ENCODE results near the gene LBX1. TPM values are rescaled to one million over a fixed set of nuclear protein-coding genes. Genes with fewer than 3 reads are reported as not detected.

Gene LBX1
- total RNA-seq, 1 experiment from 2014 or later: not detected

- H3K27me3 ChIP-seq (ENCODE audit: insufficient read depth, low read length): no peaks in the 10 kb centered on the region
- H3K4me3 ChIP-seq (replicated peaks in 1 of 2; ENCODE audit: low read depth in 1 of 2, low read length in 2 of 2): no peak overlapping the region
- no peak overlapping the region for H3K4me2 ChIP-seq (ENCODE audit: low read length)
- no peaks in the 10 kb centered on the region for H3K36me3 ChIP-seq (ENCODE audit: control insufficient read depth in 1 of 2, insufficient read depth in 2 of 2, low read length in 2 of 2)
- no peak overlapping the region for H3K9ac ChIP-seq (ENCODE audit: low read length)
- no TSS peak for BruUV-seq (replicated peaks)
- no peaks in the 10 kb centered on the region for H3K79me2 ChIP-seq (ENCODE audit: insufficient read depth, low read length)
- peaks cover 0 to 8% of the 10 kb centered on the region in 2 experiments; a peak in 1 of 4 replicates for H3K4me1 ChIP-seq (ENCODE audit: control insufficient read depth in 1 of 2, insufficient read depth in 2 of 2, low read length in 2 of 2)
- TF ChIP-seq MAX (IDR thresholded peaks at IDR 0.05): no peak
- no peak for TF ChIP-seq YY1 (IDR thresholded peaks at IDR 0.05; ENCODE audit: extremely low read depth, insufficient replicate concordance, low read depth, low read length)
- TF ChIP-seq SRF (IDR thresholded peaks at IDR 0.05; ENCODE audit: low read depth): no peak
- TF ChIP-seq ZFX (IDR thresholded peaks at IDR 0.05): no peak
- no peak for TF ChIP-seq JUND (IDR thresholded peaks at IDR 0.05)
- TF ChIP-seq SP1 (IDR thresholded peaks at IDR 0.05; ENCODE audit: low read depth): no peak
- no peak for TF ChIP-seq TCF7L2 (IDR thresholded peaks at IDR 0.05; ENCODE audit: borderline replicate concordance, extremely low read depth, insufficient read depth, insufficient read length)
- no peak for TF ChIP-seq SIN3A (IDR thresholded peaks at IDR 0.05; ENCODE audit: low read depth)
- no peak for TF ChIP-seq EZH2 (IDR thresholded peaks at IDR 0.05)
- no peak for TF ChIP-seq RAD21 (IDR thresholded peaks at IDR 0.05; ENCODE audit: low read depth)
- no peak for TF ChIP-seq CBX3 (IDR thresholded peaks at IDR 0.05; ENCODE audit: low read depth)
- TF ChIP-seq EGR1 (IDR thresholded peaks at IDR 0.05; ENCODE audit: low read depth): no peak
- no peak for TF ChIP-seq POLR2A (IDR thresholded peaks at IDR 0.05; ENCODE audit: borderline replicate concordance, extremely low read depth, insufficient read depth, insufficient read length)
- intact Hi-C loops (cut with micrococcal nuclease): no loop called here
- ChIA-PET POLR2A (no interaction called here), RAD21 (ENCODE audit: low non-redundant PET in 1 of 2, low total read pairs in 2 of 2, uncharacterized antibody in 2 of 2, unreplicated experiment in 2 of 2) (no interaction called here), CTCF (interaction anchor here (1.0 kb wide), 1 partner anchor 24 kb away, joined by 3 read pairs; no protein-coding TSS in a partner anchor)
- no peak overlapping the region for H3K27ac ChIP-seq (ENCODE audit: low read depth, low read length)
- H3K9me2 ChIP-seq (ENCODE audit: insufficient read depth): no peaks in the 10 kb centered on the region
- H2AFZ ChIP-seq (ENCODE audit: low read depth, low read length, poor library complexity, severe bottlenecking): no peak overlapping the region
- no peaks in the 10 kb centered on the region for H4K20me1 ChIP-seq (ENCODE audit: insufficient read depth)
- DNase-seq (ENCODE audit: low read depth, low spot score) (no peak), ATAC-seq (no peak)
- H3K9me3 ChIP-seq (ENCODE audit: control insufficient read depth in 1 of 2, insufficient read depth in 1 of 2, low read depth in 1 of 2, low read length in 2 of 2): no peaks in the 10 kb centered on the region
Measured at GRCh38 chr10:101262147-101262546, 32.9 kb upstream of the LBX1 start.

- ATAC-seq (no peak), DNase-seq (ENCODE audit: low read depth, low spot score) (no peak)
- Histone ChIP-seq H2AFZ (ENCODE audit: low read depth, low read length, poor library complexity, severe bottlenecking) (no peak overlapping the region), H3K27me3 (ENCODE audit: insufficient read depth, low read length) (no peaks in the 10 kb centered on the region), H3K79me2 (ENCODE audit: insufficient read depth, low read length) (no peaks in the 10 kb centered on the region), H3K36me3 (ENCODE audit: control insufficient read depth in 1 of 2, insufficient read depth in 2 of 2, low read length in 2 of 2) (no peaks in the 10 kb centered on the region), H3K4me3 (replicated peaks in 1 of 2; ENCODE audit: low read depth in 1 of 2, low read length in 2 of 2) (no peak overlapping the region), H3K9ac (ENCODE audit: low read length) (no peak overlapping the region), H4K20me1 (ENCODE audit: insufficient read depth) (no peaks in the 10 kb centered on the region), H3K9me3 (ENCODE audit: control insufficient read depth in 1 of 2, insufficient read depth in 1 of 2, low read depth in 1 of 2, low read length in 2 of 2) (no peaks in the 10 kb centered on the region), H3K4me2 (ENCODE audit: low read length) (no peak overlapping the region), H3K4me1 (ENCODE audit: control insufficient read depth in 1 of 2, insufficient read depth in 2 of 2, low read length in 2 of 2) (peaks cover 0 to 8% of the 10 kb centered on the region in 2 experiments; a peak in 1 of 4 replicates), H3K9me2 (ENCODE audit: insufficient read depth) (no peaks in the 10 kb centered on the region), H3K27ac (ENCODE audit: low read depth, low read length) (no peak overlapping the region)
- ChIA-PET POLR2A (no interaction called here), CTCF (interaction anchor here (1.0 kb wide), 1 partner anchor 24 kb away, joined by 3 read pairs; no protein-coding TSS in a partner anchor), RAD21 (ENCODE audit: low non-redundant PET in 1 of 2, low total read pairs in 2 of 2, uncharacterized antibody in 2 of 2, unreplicated experiment in 2 of 2) (no interaction called here)
- BruUV-seq (replicated peaks): no TSS peak
- intact Hi-C loops (cut with micrococcal nuclease): no loop called here
- TF ChIP-seq ZFX (IDR thresholded peaks at IDR 0.05) (no peak), EZH2phosphoT487 (IDR thresholded peaks at IDR 0.05; ENCODE audit: borderline replicate concordance) (no peak), POLR2A (IDR thresholded peaks at IDR 0.05; ENCODE audit: borderline replicate concordance, extremely low read depth, insufficient read depth, insufficient read length) (no peak), CBX3 (IDR thresholded peaks at IDR 0.05; ENCODE audit: low read depth) (no peak), RAD21 (IDR thresholded peaks at IDR 0.05; ENCODE audit: low read depth) (no peak), CEBPB (IDR thresholded peaks at IDR 0.05; ENCODE audit: low read depth) (no peak), CTCF (IDR thresholded peaks at IDR 0.05 in 2 of 3, conservative IDR thresholded peaks at IDR 0.05 in 1 of 3; ENCODE audit: borderline replicate concordance in 1 of 3, insufficient read depth in 1 of 3, low read depth in 2 of 3, low read length in 2 of 3) (no peak), YY1 (IDR thresholded peaks at IDR 0.05; ENCODE audit: extremely low read depth, insufficient replicate concordance, low read depth, low read length) (no peak), FOSL1 (IDR thresholded peaks at IDR 0.05; ENCODE audit: low read depth) (no peak), JUND (IDR thresholded peaks at IDR 0.05) (no peak), EGR1 (IDR thresholded peaks at IDR 0.05; ENCODE audit: low read depth) (no peak), ELF1 (IDR thresholded peaks at IDR 0.05; ENCODE audit: borderline replicate concordance, low read depth) (no peak), MAX (IDR thresholded peaks at IDR 0.05) (no peak)
Measured at GRCh38 chr10:101261702-101262101, 32.4 kb upstream of the LBX1 start.
